Uterine smooth muscle cell (primary cell): Measurements from ENCODE around the gene SASS6. TPM values are rescaled to one million over a fixed set of nuclear protein-coding genes. Genes with fewer than 3 reads are reported as not detected.

ENCODE experiments used
- total RNA-seq: library from RNA; depleted of rRNA; stranded (reverse); fragments of >200 nt; gene quantifications from 2 replicates; pipeline ENCODE4 v1.2.3, GENCODE V29; 2014

Gene SASS6
- total RNA-seq: 2.1 and 7.2 TPM in 2 replicates

GRCh38 chr1:100132566-100133477, at the start of gene SASS6, which contains the start of gene TRMT13:
SASS6 (minus strand) TSS chr1:100132930; CDS start chr1:100132814, 116 bp downstream.
TRMT13 (plus strand) TSS chr1:100133163; CDS start chr1:100133169, 6 bp downstream.

GRCh38 chr1:100178091-100178490, 45.4 kb upstream of the SASS6 start, which contains the start of gene LRRC39:
LRRC39 (minus strand) TSS chr1:100178256; CDS start chr1:100168516, 9,740 bp downstream.

Other genes with a start within 250 kb of the SASS6 start
- 40.6 and 48.6 TPM in 2 replicates for gene SLC35A3, start 162.9 kb downstream of the SASS6 start, total RNA-seq
- 15.2 and 19.8 TPM in 2 replicates for gene TRMT13, start 233 bp upstream of the SASS6 start, total RNA-seq
- gene LRRC39, start 45.3 kb upstream of the SASS6 start, total RNA-seq: 0.44 and 0.50 TPM in 2 replicates
- gene DBT, start 116.9 kb upstream of the SASS6 start, total RNA-seq: 6.5 and 9.2 TPM in 2 replicates
- 51.9 and 54.5 TPM in 2 replicates for gene RTCA, start 133.3 kb upstream of the SASS6 start, total RNA-seq
- gene CDC14A, start 219.6 kb upstream of the SASS6 start, total RNA-seq: 3.0 and 4.4 TPM in 2 replicates